Suprapubic skin (tissue), 4 donors: ENCODE results near the gene ERN2. TPM values are rescaled to one million over a fixed set of nuclear protein-coding genes. Genes with fewer than 3 reads are reported as not detected.

Experiments
- DNase-seq, 2 donors: peaks; one replicate each; pipeline ENCODE4 v3.0.0-alpha.2; 2019; ENCODE audit warnings: low spot score in 2 of 2
- H3K27ac ChIP-seq: fragments of 200-600 bp; sonication (generic); one replicate; pipeline ENCODE4 v1.5.1; 2019
- H3K27me3 ChIP-seq: fragments of 200-600 bp; sonication (generic); one replicate; pipeline ENCODE4 v1.5.1; 2019
- H3K36me3 ChIP-seq: fragments of 200-600 bp; sonication (generic); one replicate; pipeline ENCODE4 v1.5.1; 2019
- H3K4me1 ChIP-seq: fragments of 200-600 bp; sonication (generic); one replicate; pipeline ENCODE4 v1.5.1; 2019
- H3K4me3 ChIP-seq: fragments of 200-600 bp; sonication (generic); one replicate; pipeline ENCODE4 v1.5.1; 2019; ENCODE audit warnings: mild to moderate bottlenecking
- H3K9me3 ChIP-seq: fragments of 200-600 bp; sonication (generic); one replicate; pipeline ENCODE4 v1.5.1; 2019
- CTCF ChIP-seq, 2 donors: fragments of 200-600 bp in 1 of 2; fragments of 450-650 bp in 1 of 2; sonication (generic) in 1 of 2; IDR thresholded peaks; one replicate each; pipeline ENCODE4 v1.5.1; 2016 to 2019; ENCODE audit warnings: antibody characterized with exemption in 2 of 2, mild to moderate bottlenecking in 1 of 2, moderate library complexity in 1 of 2
- EP300 ChIP-seq: sonication (generic); formaldehyde crosslinking; IDR thresholded peaks from one replicate; pipeline ENCODE4 v1.6.1; 2017; ENCODE audit warnings: antibody characterized with exemption
- POLR2A ChIP-seq, 2 donors: fragments of 450-650 bp; IDR thresholded peaks; one replicate each; pipeline ENCODE4 v1.6.1; 2017; ENCODE audit warnings: antibody characterized with exemption in 2 of 2, mild to moderate bottlenecking in 2 of 2, moderate library complexity in 2 of 2
- POLR2AphosphoS5 ChIP-seq, 3 donors: sonication (generic); formaldehyde crosslinking; IDR thresholded peaks; one replicate each; pipeline ENCODE4 v1.6.1; 2017; ENCODE audit warnings: antibody characterized with exemption in 3 of 3
- WGBS: methylation state at CpG from one replicate; pipeline ENCODE4 v1.1.5; 2018; 5-methylcytosine and 5-hydroxymethylcytosine counted together
- total RNA-seq, 4 donors: library from RNA; depleted of rRNA; stranded (reverse); fragments of >200 nt; gene quantifications; one replicate each; pipeline ENCODE4 v1.1.0, GENCODE V29; 2016

Gene ERN2
- total RNA-seq, 4 donors from 2014 or later = 0.32 to 2.8 (median 0.79) TPM

GRCh38 chr16:23683487-23683886 lies 29.5 kb downstream of the ERN2 start:
- TF ChIP-seq EP300 (no peak), POLR2AphosphoS5 (IDR thresholded peaks at IDR 0.05) (no peak), POLR2A (IDR thresholded peaks at IDR 0.05) (no peak), CTCF (IDR thresholded peaks at IDR 0.05) (no peak)
- Histone ChIP-seq H3K27ac (no peak overlapping the region), H3K4me1 (peaks cover 12% of the 10 kb centered on the region), H3K36me3 (peaks cover 26% of the 10 kb centered on the region), H3K9me3 (no peaks in the 10 kb centered on the region), H3K27me3 (no peaks in the 10 kb centered on the region), H3K4me3 (no peak overlapping the region)
- no peak for DNase-seq
- 91% methylated on average over 3 of the region's 3 CpGs for WGBS

GRCh38 chr16:23682181-23682580 lies 30.8 kb downstream of the ERN2 start:
- peaks cover 18% of the 10 kb centered on the region for H3K4me1 ChIP-seq
- no peaks in the 10 kb centered on the region for H3K27me3 ChIP-seq
- WGBS = 97% methylated on average over 1 of the region's 1 CpG
- H3K36me3 ChIP-seq = peaks cover 13% of the 10 kb centered on the region
- DNase-seq = no peak
- TF ChIP-seq POLR2AphosphoS5 (IDR thresholded peaks at IDR 0.05) = no peak
- no peak for TF ChIP-seq EP300
- no peak for TF ChIP-seq CTCF (IDR thresholded peaks at IDR 0.05)
- no peak for TF ChIP-seq POLR2A (IDR thresholded peaks at IDR 0.05)
- H3K9me3 ChIP-seq = no peaks in the 10 kb centered on the region
- H3K4me3 ChIP-seq = no peak overlapping the region
- no peak overlapping the region for H3K27ac ChIP-seq

- 47% methylated on average over 6 of the region's 6 CpGs for WGBS
- no peak for DNase-seq
- no peaks in the 10 kb centered on the region for H3K27me3 ChIP-seq
- no peak for TF ChIP-seq POLR2AphosphoS5 (IDR thresholded peaks at IDR 0.05)
- no peak for TF ChIP-seq EP300
- no peak for TF ChIP-seq POLR2A (IDR thresholded peaks at IDR 0.05)
- no peak for TF ChIP-seq CTCF (IDR thresholded peaks at IDR 0.05)
- no peak overlapping the region for H3K4me3 ChIP-seq
- H3K9me3 ChIP-seq = no peaks in the 10 kb centered on the region
- H3K36me3 ChIP-seq = peaks cover 10% of the 10 kb centered on the region
- H3K4me1 ChIP-seq = peaks cover 18% of the 10 kb centered on the region
- no peak overlapping the region for H3K27ac ChIP-seq
These were observed 33.1 kb downstream of the ERN2 start for GRCh38 chr16:23679986-23680336.

- 15% methylated on average over 24 of the region's 24 CpGs for WGBS
- H3K36me3 ChIP-seq = peaks cover 10% of the 10 kb centered on the region
- peaks cover 18% of the 10 kb centered on the region for H3K4me1 ChIP-seq
- no peaks in the 10 kb centered on the region for H3K9me3 ChIP-seq
- DNase-seq = no peak
- H3K27ac ChIP-seq = no peak overlapping the region
- H3K4me3 ChIP-seq = peak overlapping the region; percentile 56
- TF ChIP-seq POLR2A (IDR thresholded peaks at IDR 0.05) (no peak), POLR2AphosphoS5 (IDR thresholded peaks at IDR 0.05) (no peak), EP300 (no peak), CTCF (IDR thresholded peaks at IDR 0.05) (no peak)
- H3K27me3 ChIP-seq = no peaks in the 10 kb centered on the region
These were observed 33.6 kb downstream of the ERN2 start for GRCh38 chr16:23679274-23679985.

GRCh38 chr16:23678430-23679273 lies 34.4 kb downstream of the ERN2 start, which contains the start of gene PLK1:
PLK1 (plus strand) TSS chr16:23678889; CDS start chr16:23678933, 44 bp downstream.
- Histone ChIP-seq H3K9me3 (no peaks in the 10 kb centered on the region), H3K4me1 (peaks cover 18% of the 10 kb centered on the region), H3K4me3 (peak within 1 kb of the TSS; percentile 56), H3K36me3 (peaks cover 4% of the 10 kb centered on the region), H3K27me3 (no peaks in the 10 kb centered on the region), H3K27ac (no peak within 1 kb of the TSS)
- TF ChIP-seq CTCF (IDR thresholded peaks at IDR 0.05) (no peak), EP300 (no peak), POLR2A (IDR thresholded peaks at IDR 0.05) (no peak), POLR2AphosphoS5 (IDR thresholded peaks at IDR 0.05) (no peak)
- DNase-seq = peak in 1 of 2 donors; percentile 70
- WGBS = 2% methylated on average over 27 of the region's 75 CpGs
